Glutamatergic neuron (in vitro differentiated cells): Measurements from ENCODE around the gene SIM1. TPM values are rescaled to one million over a fixed set of nuclear protein-coding genes. Genes with fewer than 3 reads are reported as not detected.

Experiments used
- DNase-seq: peaks from one replicate; pipeline ENCODE4 v3.0.0; 2022
- H3K27ac Mint-ChIP-seq: one replicate; pipeline ENCODE4 v1.8.0; 2020; ENCODE audit warnings: mild to moderate bottlenecking, mixed read lengths, inconsistent platforms; ENCODE audit not compliant: unreplicated experiment
- H3K27me3 Mint-ChIP-seq: one replicate; pipeline ENCODE4 v1.8.0; 2020; ENCODE audit warnings: mild to moderate bottlenecking, moderate library complexity, mixed read lengths, inconsistent platforms; ENCODE audit not compliant: unreplicated experiment
- H3K36me3 Mint-ChIP-seq: one replicate; pipeline ENCODE4 v1.8.0; 2020; ENCODE audit warnings: mild to moderate bottlenecking, mixed read lengths, inconsistent platforms; ENCODE audit not compliant: unreplicated experiment
- H3K4me1 Mint-ChIP-seq: one replicate; pipeline ENCODE4 v1.8.0; 2020; ENCODE audit warnings: mild to moderate bottlenecking, low read depth, mixed read lengths, inconsistent platforms; ENCODE audit not compliant: unreplicated experiment
- H3K4me3 Mint-ChIP-seq: one replicate; pipeline ENCODE4 v1.8.0; 2020; ENCODE audit warnings: mild to moderate bottlenecking, mixed read lengths, inconsistent platforms; ENCODE audit not compliant: unreplicated experiment
- H3K9me3 Mint-ChIP-seq: one replicate; pipeline ENCODE4 v1.8.0; 2020; ENCODE audit warnings: mild to moderate bottlenecking, moderate library complexity, mixed read lengths, inconsistent platforms; ENCODE audit not compliant: unreplicated experiment
- total RNA-seq: library from RNA; stranded (reverse); fragmentation: NEBNext Ultra II Directional; extraction: Animal tissue kit (Norgen Biotek cat#: 25700); gene quantifications from one replicate; pipeline ENCODE4 v1.2.1, GENCODE V29; 2021; ENCODE audit not compliant: unreplicated experiment
- TF ChIP-seq, protein P1 (sequence below): fragments of 200-600 bp; sonication (generic); IDR thresholded peaks from one replicate; pipeline ENCODE4 v1.5.0; 2021; ENCODE audit not compliant: partially characterized antibody, unreplicated experiment

Gene SIM1
- total RNA-seq, 1 donor from 2014 or later: 49.8 TPM

DNA sequence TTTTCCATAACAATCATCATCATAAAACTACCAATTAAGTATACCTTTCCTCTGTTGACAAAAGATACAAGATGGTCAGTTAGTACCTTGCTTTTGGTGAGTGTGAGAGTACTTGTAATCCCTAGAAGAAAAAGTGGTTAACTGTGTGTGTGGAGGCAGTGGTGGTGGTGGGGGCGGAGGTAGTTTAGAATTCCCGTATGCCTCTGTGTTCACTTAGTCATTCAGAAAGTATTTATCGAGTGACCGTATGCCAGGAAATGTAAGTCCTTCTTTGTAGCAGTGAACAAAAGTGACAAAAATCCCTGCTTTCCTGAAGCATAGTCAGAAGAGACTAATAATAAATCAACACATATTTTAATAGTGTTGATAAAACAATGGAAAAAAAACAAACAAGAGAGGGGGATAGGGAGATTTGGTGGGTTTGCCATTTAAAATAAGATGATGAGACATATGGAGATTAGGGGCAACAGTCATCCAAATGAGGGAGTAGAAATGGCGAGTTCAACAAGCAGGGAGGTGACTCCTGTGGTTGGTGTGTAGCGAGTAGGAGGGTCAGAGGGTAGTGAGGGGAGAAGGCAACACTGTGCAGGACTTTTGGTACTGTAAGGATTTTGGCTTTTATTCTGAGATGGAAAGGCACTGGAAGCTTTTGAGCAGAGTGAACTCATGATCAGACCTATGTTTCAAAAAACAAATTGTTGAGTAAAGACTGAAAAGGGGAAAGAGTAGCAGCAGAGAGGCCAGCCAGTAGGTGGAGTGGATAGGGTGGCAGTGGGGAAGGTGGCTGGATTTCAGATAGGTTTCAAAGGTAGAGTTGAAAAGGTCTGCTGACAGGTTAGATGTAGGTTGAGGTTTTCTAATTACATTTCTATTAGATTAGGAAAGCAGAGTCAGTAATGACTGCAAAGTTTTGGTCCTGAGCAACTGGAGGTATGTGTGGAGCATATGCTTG is 40.3 kb upstream of the SIM1 start:
- no peak for DNase-seq
- no peak overlapping the region for H3K27ac Mint-ChIP-seq
- H3K4me1 Mint-ChIP-seq: no peaks in the 10 kb centered on the region

DNA sequence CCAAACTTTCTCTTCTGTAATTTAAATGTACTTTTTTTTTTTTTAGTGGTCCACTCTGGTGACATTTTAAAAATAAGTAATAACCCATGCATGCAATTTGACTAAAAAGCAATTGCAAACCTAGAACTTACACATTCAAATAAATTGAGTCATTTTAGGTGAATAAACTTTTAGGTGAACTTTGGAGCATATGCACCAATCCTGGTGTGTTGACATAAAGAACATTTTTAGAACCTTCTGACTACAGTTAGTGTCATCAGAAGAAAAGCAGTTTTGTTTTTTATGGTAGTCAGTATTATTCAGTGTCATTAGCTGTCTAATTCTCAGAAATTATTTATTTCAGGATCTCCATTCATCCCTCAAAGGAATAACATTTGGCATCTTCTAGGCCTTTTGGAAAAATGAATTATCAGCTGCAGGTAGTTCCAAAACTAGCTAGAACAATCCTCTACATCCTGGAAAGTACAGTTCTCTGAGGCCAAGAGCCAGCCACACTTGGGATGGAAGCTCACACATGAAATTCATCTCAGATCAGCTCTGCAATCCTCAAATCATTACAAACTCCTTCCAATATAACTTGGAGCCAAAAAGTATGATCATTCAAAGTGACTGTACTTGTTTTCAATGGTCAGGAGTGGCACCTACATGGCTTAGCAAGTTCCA is 38.5 kb upstream of the SIM1 start:
- TF ChIP-seq, protein P1, sequence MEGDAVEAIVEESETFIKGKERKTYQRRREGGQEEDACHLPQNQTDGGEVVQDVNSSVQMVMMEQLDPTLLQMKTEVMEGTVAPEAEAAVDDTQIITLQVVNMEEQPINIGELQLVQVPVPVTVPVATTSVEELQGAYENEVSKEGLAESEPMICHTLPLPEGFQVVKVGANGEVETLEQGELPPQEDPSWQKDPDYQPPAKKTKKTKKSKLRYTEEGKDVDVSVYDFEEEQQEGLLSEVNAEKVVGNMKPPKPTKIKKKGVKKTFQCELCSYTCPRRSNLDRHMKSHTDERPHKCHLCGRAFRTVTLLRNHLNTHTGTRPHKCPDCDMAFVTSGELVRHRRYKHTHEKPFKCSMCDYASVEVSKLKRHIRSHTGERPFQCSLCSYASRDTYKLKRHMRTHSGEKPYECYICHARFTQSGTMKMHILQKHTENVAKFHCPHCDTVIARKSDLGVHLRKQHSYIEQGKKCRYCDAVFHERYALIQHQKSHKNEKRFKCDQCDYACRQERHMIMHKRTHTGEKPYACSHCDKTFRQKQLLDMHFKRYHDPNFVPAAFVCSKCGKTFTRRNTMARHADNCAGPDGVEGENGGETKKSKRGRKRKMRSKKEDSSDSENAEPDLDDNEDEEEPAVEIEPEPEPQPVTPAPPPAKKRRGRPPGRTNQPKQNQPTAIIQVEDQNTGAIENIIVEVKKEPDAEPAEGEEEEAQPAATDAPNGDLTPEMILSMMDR: no peak
- no peaks in the 10 kb centered on the region for H3K36me3 Mint-ChIP-seq
- no peaks in the 10 kb centered on the region for H3K4me1 Mint-ChIP-seq
- DNase-seq: no peak
- H3K27ac Mint-ChIP-seq: no peak overlapping the region
- no peak overlapping the region for H3K4me3 Mint-ChIP-seq
- no peaks in the 10 kb centered on the region for H3K9me3 Mint-ChIP-seq
- H3K27me3 Mint-ChIP-seq: no peaks in the 10 kb centered on the region

More for the DNA sequence above, 40.3 kb upstream of the SIM1 start:
- Mint-ChIP-seq H3K4me3 (no peak overlapping the region), H3K36me3 (no peaks in the 10 kb centered on the region), H3K9me3 (no peaks in the 10 kb centered on the region), H3K27me3 (no peaks in the 10 kb centered on the region)
- TF ChIP-seq, protein P1: no peak

DNA sequence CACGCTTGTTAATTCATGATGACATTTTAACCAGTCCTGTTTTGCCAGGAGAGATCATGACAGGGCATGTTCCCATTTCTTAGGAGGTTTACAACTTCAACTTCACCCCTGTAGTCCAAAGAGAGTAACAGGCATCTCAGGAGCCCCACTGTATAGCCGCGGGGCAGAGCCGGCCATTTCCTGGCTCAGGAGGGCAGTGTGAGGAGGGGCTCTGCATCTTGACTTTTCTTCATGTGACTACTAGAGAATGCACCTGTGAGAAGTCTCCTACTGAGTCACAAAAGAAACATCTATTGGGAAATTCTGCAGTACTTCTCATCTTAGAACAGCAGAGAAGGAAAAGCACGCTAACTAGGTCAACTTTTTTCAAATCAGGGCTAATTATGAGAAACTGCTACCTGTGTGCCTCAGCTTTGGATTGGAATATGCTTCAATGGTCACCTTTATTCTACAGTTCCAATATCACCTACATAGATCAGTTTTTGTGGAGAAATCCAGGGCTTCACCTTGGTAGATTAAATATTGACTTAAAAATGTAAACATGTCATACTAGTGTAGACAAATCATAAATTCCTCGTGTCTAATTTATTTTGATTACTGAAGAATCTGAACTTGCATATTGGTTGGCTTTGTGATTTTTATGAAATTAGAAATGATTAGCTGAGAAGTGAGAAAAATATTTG is 28.6 kb upstream of the SIM1 start:
- Mint-ChIP-seq H3K27ac (no peak overlapping the region), H3K27me3 (no peaks in the 10 kb centered on the region), H3K4me3 (no peak overlapping the region), H3K9me3 (peaks cover 3% of the 10 kb centered on the region), H3K4me1 (no peaks in the 10 kb centered on the region), H3K36me3 (peaks cover 4% of the 10 kb centered on the region)
- no peak for DNase-seq
- TF ChIP-seq, protein P1: no peak

DNA sequence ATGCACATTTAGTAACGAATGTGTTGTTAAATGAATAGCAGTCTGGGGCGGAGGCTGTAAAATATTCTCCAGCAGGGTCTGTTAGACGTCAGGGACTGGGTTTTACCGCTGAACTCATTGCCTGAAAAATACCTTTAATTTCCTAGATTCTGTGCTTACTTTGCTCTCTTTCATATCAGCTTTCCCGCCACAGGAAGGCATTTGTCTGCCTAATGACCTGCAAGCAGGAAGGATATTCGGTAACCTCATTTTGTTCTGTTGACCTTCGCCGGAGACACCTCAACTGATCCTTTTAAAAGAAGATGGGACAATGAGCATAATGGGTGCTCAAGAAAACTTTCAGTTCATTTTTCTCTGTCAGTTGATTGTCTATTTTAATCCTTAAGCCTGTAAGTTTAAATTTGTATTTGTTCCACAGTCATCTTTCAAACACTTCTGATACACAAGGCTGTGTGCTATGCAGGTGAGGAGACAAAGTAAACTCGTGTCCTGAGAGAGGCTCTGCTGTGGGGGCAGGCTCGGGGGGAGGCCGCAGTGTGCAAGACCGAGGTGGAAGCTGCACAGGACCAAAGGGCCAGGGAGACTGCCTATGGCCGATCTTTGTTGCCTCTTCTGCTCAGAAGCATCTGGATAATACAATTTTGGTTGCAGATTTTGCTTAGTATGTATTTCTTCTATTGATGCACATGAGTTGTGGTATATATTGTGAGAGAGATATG is 27.4 kb upstream of the SIM1 start:
- TF ChIP-seq, protein P1: no peak
- Mint-ChIP-seq H3K4me1 (no peaks in the 10 kb centered on the region), H3K27me3 (no peaks in the 10 kb centered on the region)

More for the DNA sequence above, 27.4 kb upstream of the SIM1 start:
- DNase-seq: no peak
- no peak overlapping the region for H3K4me3 Mint-ChIP-seq
- H3K9me3 Mint-ChIP-seq: no peaks in the 10 kb centered on the region
- H3K36me3 Mint-ChIP-seq: peaks cover 4% of the 10 kb centered on the region
- H3K27ac Mint-ChIP-seq: no peak overlapping the region
